ENCODE results near the gene STN1.

DNA sequence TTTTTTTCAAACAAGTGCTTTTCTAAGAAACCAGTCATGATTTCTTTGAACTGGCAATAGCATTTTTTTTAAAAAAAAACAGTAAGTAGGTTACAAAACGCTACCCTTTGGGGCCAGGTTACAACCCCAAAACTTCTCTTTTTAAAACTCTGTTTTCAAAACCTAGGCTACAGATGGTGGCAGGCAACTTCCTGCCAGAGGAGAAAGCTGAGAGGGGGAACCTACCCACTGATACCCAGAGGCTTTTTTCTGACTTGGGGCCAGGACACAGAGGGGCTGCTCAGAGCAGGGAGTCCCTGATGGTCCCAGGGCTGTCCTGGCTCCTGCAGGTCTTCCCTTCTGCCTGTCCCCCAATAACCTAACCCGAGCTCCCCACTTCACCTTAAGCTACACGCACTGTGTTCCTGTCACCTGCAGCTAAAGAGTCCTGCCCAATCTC is 6.9 kb downstream of the STN1 start:
- TF ChIP-seq SMC3 (IDR thresholded peaks at IDR 0.05; ENCODE audit: low read depth, low read length) (no peak), RFX5 (IDR thresholded peaks at IDR 0.05; ENCODE audit: low read length) (no peak), CTCF (IDR thresholded peaks at IDR 0.05) (no peak), YY1 (IDR thresholded peaks at IDR 0.05; ENCODE audit: low read depth) (no peak), FOXJ3 (CRISPR knock-in tag; IDR thresholded peaks at IDR 0.05) (no peak)
